Measurements from ENCODE around the gene MYL2.

MYL2 gene

DNA sequence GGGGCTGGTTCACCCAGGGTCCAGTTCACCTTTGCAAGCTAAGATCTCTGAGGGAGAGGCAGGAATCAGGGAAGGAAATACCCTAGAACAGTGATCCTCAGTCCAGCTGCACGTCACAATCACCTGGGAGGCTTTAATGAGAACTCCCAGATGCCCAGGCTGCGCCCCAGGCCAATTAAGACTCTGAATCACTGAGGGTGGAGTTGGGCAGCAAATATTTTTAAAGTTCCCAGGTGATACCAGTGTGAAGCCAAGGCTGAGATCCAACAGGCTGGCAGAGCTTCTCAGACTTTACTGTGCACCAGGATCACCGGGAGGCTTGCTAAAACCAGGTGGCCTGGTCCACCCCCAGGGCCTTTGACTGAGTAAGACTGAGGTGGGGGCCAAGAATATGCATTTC is 23.8 kb downstream of the MYL2 start:
- no peak for DNase-seq (ENCODE audit: low spot score)

DNA sequence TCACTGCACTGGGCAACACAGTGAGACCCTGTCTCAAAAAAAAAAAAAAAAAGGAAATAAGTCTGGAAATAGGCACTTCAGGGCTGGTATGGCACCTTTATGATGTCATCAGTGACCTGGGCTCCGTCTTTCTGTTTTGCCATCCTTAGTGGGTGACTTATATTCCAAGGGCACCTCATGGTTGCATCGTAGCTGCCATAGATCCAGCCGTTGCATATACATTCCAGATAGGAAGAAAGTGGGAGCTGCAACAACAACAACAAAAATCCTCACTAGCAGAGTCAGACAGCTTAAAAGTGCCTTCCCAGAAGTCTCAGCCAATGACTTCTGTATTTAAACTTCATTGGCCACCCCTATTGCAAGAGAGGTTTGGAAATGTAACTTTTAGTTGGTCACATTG is 26.4 kb downstream of the MYL2 start:
- no peak for DNase-seq (ENCODE audit: low spot score)

- no peak for DNase-seq (ENCODE audit: low spot score)
Measured at GRCh38 chr12:110889361-110889760, 31.0 kb downstream of the MYL2 start.

- no peak for DNase-seq (ENCODE audit: low spot score)
Measured at GRCh38 chr12:110888256-110888991, 32.0 kb downstream of the MYL2 start.

- DNase-seq (ENCODE audit: low spot score): no peak
Measured at GRCh38 chr12:110885152-110885840, 35.1 kb downstream of the MYL2 start.

DNA sequence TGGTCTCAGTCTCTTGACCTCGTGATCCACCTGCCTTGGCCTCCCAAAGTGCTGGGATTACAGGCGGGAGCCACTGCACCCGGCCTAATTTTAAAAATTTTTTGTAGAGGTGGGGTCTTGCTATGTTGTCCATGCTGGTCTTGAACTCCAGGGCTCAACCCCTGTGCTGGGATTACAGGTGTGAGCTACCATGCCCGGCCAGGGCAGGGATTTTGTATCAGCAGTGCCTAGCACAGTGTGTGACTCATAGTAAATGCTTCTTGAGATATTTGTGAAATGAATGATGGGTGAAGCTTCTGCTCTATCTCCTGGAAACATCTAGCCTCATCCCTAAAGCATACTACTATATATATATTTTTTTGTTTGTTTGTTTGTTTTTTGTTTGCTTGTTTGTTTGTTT is 37.1 kb downstream of the MYL2 start:
- DNase-seq (ENCODE audit: low spot score): no peak

GRCh38 chr12:110880651-110881050 is 39.7 kb downstream of the MYL2 start:
- DNase-seq (ENCODE audit: low spot score): no peak

GRCh38 chr12:110874781-110875180 is 45.6 kb downstream of the MYL2 start:
- no peak for DNase-seq (ENCODE audit: low spot score)

- DNase-seq (ENCODE audit: low spot score): no peak
Measured at GRCh38 chr12:110874351-110874750, 46.0 kb downstream of the MYL2 start.

DNA sequence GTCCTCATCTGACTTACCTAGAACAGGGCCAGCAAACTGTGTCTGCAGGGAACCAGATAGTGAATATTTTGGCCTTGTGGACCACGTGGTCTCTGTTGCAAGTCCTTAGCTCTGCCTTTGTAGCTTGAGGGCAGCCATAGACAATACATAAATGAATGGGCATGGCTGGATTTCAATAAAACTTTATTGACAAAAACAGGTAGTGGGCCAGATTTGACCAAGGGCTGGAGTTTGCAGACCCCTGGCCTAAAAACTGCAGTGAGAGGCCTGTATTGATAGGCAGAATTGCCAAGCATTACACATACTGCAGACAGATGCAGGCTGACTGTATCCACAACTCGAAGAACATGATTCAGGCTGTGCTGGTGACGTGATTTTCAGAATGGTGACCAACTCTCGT is 48.3 kb downstream of the MYL2 start:
- no peak for DNase-seq (ENCODE audit: low spot score)

GRCh38 chr12:110869803-110870202 is 50.6 kb downstream of the MYL2 start:
- DNase-seq (ENCODE audit: low spot score): no peak

GRCh38 chr12:110869026-110869425 is 51.4 kb downstream of the MYL2 start:
- no peak for DNase-seq (ENCODE audit: low spot score)

- DNase-seq (ENCODE audit: low spot score): no peak
Measured at GRCh38 chr12:110865521-110865920, 54.9 kb downstream of the MYL2 start.

DNA sequence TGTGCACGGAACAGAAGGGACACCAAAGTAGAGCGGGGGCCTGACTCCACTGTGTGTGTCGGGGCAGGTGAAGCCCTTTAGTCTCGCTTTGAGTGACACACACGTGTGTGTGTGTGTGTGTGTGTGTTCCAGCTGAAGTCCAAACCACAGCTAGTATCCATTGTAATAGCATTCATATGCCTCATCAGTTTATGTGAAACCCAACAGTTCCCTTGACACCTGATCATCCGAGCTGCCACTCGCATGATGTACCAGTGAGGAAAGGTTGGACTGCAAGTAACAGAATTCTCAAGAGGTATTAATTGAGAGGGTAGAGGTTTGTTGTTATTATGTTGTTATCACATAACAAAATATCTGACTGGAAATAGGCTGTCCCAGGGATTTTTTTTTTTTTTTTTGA is 57.2 kb downstream of the MYL2 start:
- no peak for DNase-seq (ENCODE audit: low spot score)

DNA sequence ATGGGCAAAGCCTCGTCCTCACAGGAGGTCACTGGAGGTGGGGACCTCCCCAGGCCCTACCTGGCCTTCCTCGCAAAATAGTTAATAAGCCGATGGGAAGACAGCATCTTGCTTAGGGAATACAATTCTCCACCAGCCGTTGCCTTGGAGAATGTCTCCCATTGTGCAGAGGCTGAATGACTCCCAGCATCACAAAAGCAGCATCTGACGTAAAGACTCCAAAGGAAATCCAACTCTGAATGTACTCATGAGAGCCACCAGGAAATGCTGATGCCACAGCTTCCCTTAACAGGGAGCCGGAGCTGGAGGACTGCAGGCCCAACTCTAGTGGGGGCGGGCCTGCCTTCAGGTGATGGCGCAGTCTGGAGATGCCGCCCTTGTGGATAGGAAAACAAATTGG is 58.0 kb downstream of the MYL2 start:
- DNase-seq (ENCODE audit: low spot score): no peak

- no peak for DNase-seq (ENCODE audit: low spot score)
Measured at GRCh38 chr12:110861729-110862128, 58.6 kb downstream of the MYL2 start.
